Prostate gland (tissue), 2 donors: ENCODE measurements around the gene RSPH3. TPM values are rescaled to one million over a fixed set of nuclear protein-coding genes. Genes with fewer than 3 reads are reported as not detected.
"Not testable (repeated sequence)": the region's sequence is repeated elsewhere in the genome, so short reads cannot be mapped to it uniquely, and the experiment has no call there.

Experiments used
- DNase-seq: peaks from one replicate; pipeline ENCODE4 v3.0.0-alpha.2; 2019; ENCODE audit warnings: low spot score
- H3K27ac ChIP-seq, 2 donors: fragments of 200-600 bp; sonication (generic); 2 replicates each; pipeline ENCODE4 v1.5.1; 2017 to 2019
- H3K27me3 ChIP-seq: fragments of 200-600 bp; sonication (generic); replicated peaks from 2 replicates; pipeline ENCODE4 v1.5.1; 2019; ENCODE audit not compliant: insufficient read depth
- H3K36me3 ChIP-seq, 2 donors: fragments of 200-600 bp; sonication (generic); 1 replicate in 1 of 2; 2 replicates in 1 of 2; pipeline versions ENCODE4 v1.5.1 to v1.8.1; 2017 to 2019
- H3K4me1 ChIP-seq: fragments of 200-600 bp; sonication (generic); replicated peaks from 2 replicates; pipeline ENCODE4 v1.5.1; 2019
- H3K4me3 ChIP-seq, 2 donors: fragments of 200-600 bp; sonication (generic); 2 replicates each; pipeline ENCODE4 v1.5.1; 2017 to 2019
- H3K9me3 ChIP-seq: fragments of 200-600 bp; sonication (generic); 2 replicates; pipeline ENCODE4 v1.5.1; 2017
- POLR2A ChIP-seq: fragments of 450-650 bp; IDR thresholded peaks from one replicate; pipeline ENCODE4 v1.6.1; 2016; ENCODE audit warnings: antibody characterized with exemption, mild to moderate bottlenecking
- POLR2AphosphoS5 ChIP-seq: sonication (generic); formaldehyde crosslinking; IDR thresholded peaks from one replicate; pipeline ENCODE4 v1.6.1; 2017; ENCODE audit warnings: antibody characterized with exemption
- WGBS: methylation state at CpG from one replicate; pipeline ENCODE4 v1.1.5; 2018; 5-methylcytosine and 5-hydroxymethylcytosine counted together
- intact Hi-C: fragments of 100-400 bp; cut with DNase I; formaldehyde crosslinking; loops from one replicate; pipeline ENCODE4 v1.14.2; 2022
- total RNA-seq, 2 donors: library from RNA; depleted of rRNA; stranded (reverse); fragments of >200 nt; gene quantifications; one replicate each; pipeline ENCODE4 v1.1.0, GENCODE V29; 2016
- TF ChIP-seq, protein P1 (sequence below), 4 experiments: fragments of 200-600 bp in 2 of 4; fragments of 450-650 bp in 2 of 4; sonication (generic) in 2 of 4; IDR thresholded peaks; 1 replicate in 3 of 4; 2 replicates in 1 of 4; pipeline ENCODE4 v1.5.1; 2016 to 2019; ENCODE audit warnings: antibody characterized with exemption in 4 of 4, mild to moderate bottlenecking in 2 of 4, moderate library complexity in 2 of 4

RSPH3 gene
- total RNA-seq, 2 donors from 2014 or later = 18.7 to 19.4 TPM

GRCh38 chr6:159020011-159020410 lies 20.0 kb upstream of the RSPH3 start:
- no peaks in the 10 kb centered on the region for H3K9me3 ChIP-seq
- 93% methylated on average over 2 of the region's 2 CpGs for WGBS

DNA sequence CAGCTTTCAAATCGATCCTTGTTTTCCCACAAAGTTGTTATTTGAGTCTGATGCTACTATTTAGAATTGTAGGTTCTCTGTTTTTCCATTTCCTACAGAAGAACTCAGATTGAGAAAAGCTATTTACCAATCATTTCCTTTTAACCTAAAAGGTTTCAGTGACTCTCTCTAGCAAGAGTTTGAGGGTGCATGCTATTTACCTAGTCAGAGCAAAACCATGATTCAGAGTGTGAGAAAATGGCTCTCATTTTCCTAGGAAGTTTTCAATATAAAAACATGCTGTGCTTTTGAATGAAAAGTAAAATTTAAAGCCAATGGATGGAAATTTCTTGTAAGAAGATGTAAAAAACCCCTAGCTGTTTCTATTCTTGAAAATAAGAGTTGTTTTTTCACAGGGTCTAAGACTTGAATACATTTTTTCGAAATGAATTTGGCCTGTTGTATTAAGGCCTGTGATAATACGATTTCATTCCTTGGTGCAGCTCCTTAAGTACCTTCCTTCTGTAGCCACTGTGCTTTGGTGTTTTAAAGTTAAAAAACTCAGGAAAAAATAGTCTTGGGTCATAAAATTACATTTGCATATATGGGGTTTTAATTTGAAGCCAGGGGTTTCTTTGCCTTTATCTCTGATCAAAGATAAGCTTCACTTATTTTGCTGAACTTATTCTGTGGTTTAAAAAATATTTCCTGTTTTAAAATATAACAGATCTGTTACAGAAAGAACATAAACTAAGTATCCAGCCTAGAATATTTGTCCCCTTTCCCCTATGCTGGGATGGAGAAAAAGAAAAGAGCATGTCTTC lies 18.0 kb upstream of the RSPH3 start:
- whole genome bisulfite sequencing = 70% methylated on average over 3 of the region's 3 CpGs
- intact Hi-C loops = no loop called here

More at GRCh38 chr6:159020011-159020410, 20.0 kb upstream of the RSPH3 start:
- Histone ChIP-seq H3K4me1 (no peaks in the 10 kb centered on the region), H3K27ac (no peak overlapping the region), H3K4me3 (no peak overlapping the region), H3K36me3 (no peaks in the 10 kb centered on the region), H3K27me3 (no peaks in the 10 kb centered on the region)
- TF ChIP-seq POLR2A (no peak), POLR2AphosphoS5 (no peak)
- TF ChIP-seq, protein P1, sequence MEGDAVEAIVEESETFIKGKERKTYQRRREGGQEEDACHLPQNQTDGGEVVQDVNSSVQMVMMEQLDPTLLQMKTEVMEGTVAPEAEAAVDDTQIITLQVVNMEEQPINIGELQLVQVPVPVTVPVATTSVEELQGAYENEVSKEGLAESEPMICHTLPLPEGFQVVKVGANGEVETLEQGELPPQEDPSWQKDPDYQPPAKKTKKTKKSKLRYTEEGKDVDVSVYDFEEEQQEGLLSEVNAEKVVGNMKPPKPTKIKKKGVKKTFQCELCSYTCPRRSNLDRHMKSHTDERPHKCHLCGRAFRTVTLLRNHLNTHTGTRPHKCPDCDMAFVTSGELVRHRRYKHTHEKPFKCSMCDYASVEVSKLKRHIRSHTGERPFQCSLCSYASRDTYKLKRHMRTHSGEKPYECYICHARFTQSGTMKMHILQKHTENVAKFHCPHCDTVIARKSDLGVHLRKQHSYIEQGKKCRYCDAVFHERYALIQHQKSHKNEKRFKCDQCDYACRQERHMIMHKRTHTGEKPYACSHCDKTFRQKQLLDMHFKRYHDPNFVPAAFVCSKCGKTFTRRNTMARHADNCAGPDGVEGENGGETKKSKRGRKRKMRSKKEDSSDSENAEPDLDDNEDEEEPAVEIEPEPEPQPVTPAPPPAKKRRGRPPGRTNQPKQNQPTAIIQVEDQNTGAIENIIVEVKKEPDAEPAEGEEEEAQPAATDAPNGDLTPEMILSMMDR (IDR thresholded peaks at IDR 0.05) = no peak
- intact Hi-C loops = no loop called here
- no peak for DNase-seq

GRCh38 chr6:159014406-159014805 lies 14.4 kb upstream of the RSPH3 start:
- intact Hi-C loops = no loop called here
- Histone ChIP-seq H3K27me3 (no peaks in the 10 kb centered on the region), H3K9me3 (no peaks in the 10 kb centered on the region), H3K36me3 (no peaks in the 10 kb centered on the region), H3K4me1 (no peaks in the 10 kb centered on the region), H3K4me3 (no peak overlapping the region), H3K27ac (no peak overlapping the region)
- DNase-seq = no peak
- TF ChIP-seq POLR2A (no peak), POLR2AphosphoS5 (no peak)
- TF ChIP-seq, protein P1 (IDR thresholded peaks at IDR 0.05) = no peak

More for the DNA sequence above, 18.0 kb upstream of the RSPH3 start:
- H3K27ac ChIP-seq = no peak overlapping the region
- no peak for TF ChIP-seq POLR2A
- TF ChIP-seq, protein P1 (IDR thresholded peaks at IDR 0.05) = no peak
- no peak for TF ChIP-seq POLR2AphosphoS5
- H3K4me3 ChIP-seq = no peak overlapping the region
- no peaks in the 10 kb centered on the region for H3K36me3 ChIP-seq
- H3K27me3 ChIP-seq = no peaks in the 10 kb centered on the region
- DNase-seq = no peak
- H3K4me1 ChIP-seq = no peaks in the 10 kb centered on the region
- no peaks in the 10 kb centered on the region for H3K9me3 ChIP-seq

- no peak for DNase-seq
- Histone ChIP-seq H3K27me3 (no peaks in the 10 kb centered on the region), H3K27ac (no peak overlapping the region), H3K4me3 (no peak overlapping the region), H3K9me3 (no peaks in the 10 kb centered on the region), H3K36me3 (no peaks in the 10 kb centered on the region), H3K4me1 (no peaks in the 10 kb centered on the region)
- no peak for TF ChIP-seq POLR2A
- TF ChIP-seq, protein P1 (IDR thresholded peaks at IDR 0.05) = no peak
- no peak for TF ChIP-seq POLR2AphosphoS5
- intact Hi-C loops = no loop called here
- 88% methylated on average over 5 of the region's 5 CpGs for WGBS
These were observed 13.2 kb upstream of the RSPH3 start for GRCh38 chr6:159013229-159013628.

GRCh38 chr6:159012201-159012600 lies 12.2 kb upstream of the RSPH3 start:
- DNase-seq = no peak
- no peaks in the 10 kb centered on the region for H3K4me1 ChIP-seq
- intact Hi-C loops = no loop called here
- H3K9me3 ChIP-seq = no peaks in the 10 kb centered on the region
- H3K4me3 ChIP-seq = no peak overlapping the region
- H3K36me3 ChIP-seq = no peaks in the 10 kb centered on the region
- TF ChIP-seq POLR2A (no peak), POLR2AphosphoS5 (no peak)
- TF ChIP-seq, protein P1 (IDR thresholded peaks at IDR 0.05) = no peak
- H3K27ac ChIP-seq = no peak overlapping the region
- no peaks in the 10 kb centered on the region for H3K27me3 ChIP-seq
- 88% methylated on average over 4 of the region's 4 CpGs for WGBS

DNA sequence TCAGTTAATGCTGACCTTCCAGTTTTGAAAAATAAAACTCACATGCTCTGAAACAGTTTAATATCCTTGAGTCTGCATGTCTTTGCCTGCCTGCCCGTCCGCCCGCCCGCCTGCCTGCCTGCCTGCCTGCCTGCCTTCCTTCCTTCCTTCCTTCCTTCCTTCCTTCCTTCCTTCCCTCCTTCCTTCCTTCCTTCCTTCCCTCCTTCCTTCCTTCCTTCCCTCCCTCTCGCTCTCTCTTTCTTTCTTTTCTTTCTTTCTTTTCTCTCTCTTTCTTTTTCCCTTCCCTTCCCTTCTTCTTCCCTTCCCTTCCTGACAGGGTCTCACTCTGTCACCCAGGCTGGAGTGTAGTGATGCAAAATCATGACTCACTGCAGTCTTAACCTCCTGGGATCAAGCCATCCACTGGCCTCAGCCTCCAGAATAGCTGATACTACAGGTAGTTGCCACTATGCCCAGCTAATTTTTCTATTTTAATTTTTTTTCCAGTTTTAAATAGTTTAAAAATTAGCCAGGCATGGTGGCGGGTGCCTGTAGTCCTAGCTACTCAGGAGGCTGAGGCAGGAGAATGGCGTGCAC lies 10.1 kb upstream of the RSPH3 start:
- H3K4me3 ChIP-seq, intact Hi-C loops, H3K27ac ChIP-seq, DNase-seq, H3K36me3 ChIP-seq, H3K4me1 ChIP-seq, H3K27me3 ChIP-seq, H3K9me3 ChIP-seq: not testable (repeated sequence)
- WGBS = 73% methylated on average over 7 of the region's 7 CpGs
